Activated T-cell treated with anti-CD3 and anti-CD28 coated beads for 48 hours (primary cell): ENCODE data around the gene SPATA22.
"Not testable (repeated sequence)": the region's sequence is repeated elsewhere in the genome, so short reads cannot be mapped to it uniquely, and the experiment has no call there.

Source experiments
- DNase-seq: peaks from one replicate; pipeline ENCODE4 v3.0.0-alpha.2; 2020; ENCODE audit warnings: low read depth

Gene SPATA22

DNA sequence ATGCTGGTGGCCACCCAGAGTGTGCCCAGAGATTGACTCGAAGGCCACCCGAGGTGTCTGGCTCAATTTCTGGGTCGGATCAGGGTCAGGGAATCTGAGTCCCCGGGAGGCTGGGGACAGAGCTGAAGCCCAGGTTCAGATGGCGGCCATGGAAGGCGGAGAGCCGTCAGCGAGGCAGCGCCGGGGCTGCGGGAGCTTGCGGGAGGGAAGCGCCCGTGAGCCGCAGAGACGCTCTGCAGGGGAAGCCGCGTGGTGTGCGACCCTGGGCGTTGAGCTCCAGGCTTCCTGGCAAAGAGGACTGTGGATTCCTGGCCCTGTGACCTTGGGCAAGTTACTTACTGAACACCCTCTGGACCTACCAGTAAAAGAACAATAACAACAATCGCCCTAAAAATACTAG, 518 bp upstream of the SPATA22 start:
- DNase-seq: no peak

DNA sequence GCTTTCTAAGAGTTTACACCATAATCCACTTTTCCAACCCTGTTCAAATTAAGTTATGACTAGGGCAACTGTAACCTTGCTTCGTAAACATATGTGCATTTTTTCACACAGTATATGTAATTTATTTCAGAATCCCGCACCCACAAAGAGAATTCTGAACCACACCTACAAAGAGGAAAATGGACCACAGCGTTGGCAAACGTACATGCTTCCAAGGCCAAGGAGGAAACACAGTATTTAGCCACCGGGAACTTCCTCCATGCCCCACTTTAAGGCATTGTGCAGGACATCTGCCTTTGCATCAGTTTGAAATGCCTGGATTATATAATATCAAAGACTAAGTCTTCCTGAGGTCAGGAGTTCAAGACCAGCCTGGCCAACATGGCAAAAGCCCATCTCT, 2.1 kb downstream of the SPATA22 start:
- DNase-seq: no peak

DNA sequence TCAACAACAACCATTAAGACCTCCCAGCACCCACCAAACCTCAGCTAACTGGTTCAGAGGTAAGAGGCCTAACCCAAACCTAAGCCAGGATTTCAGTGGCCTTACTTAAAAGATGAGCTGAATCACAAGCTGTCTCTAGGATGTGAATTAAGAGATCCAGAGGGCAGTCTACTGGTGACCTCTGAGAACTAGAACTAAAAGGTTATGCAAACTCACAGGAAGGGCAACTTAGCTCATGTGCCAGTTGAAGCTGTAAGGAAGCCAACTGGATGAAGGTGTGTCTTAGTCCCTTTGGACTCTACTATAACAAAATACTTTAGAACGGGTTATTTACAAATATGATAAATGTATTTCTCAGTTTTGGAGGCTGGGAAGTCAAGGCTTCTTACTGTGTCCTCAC, 5.3 kb downstream of the SPATA22 start:
- not testable (repeated sequence) for DNase-seq

DNA sequence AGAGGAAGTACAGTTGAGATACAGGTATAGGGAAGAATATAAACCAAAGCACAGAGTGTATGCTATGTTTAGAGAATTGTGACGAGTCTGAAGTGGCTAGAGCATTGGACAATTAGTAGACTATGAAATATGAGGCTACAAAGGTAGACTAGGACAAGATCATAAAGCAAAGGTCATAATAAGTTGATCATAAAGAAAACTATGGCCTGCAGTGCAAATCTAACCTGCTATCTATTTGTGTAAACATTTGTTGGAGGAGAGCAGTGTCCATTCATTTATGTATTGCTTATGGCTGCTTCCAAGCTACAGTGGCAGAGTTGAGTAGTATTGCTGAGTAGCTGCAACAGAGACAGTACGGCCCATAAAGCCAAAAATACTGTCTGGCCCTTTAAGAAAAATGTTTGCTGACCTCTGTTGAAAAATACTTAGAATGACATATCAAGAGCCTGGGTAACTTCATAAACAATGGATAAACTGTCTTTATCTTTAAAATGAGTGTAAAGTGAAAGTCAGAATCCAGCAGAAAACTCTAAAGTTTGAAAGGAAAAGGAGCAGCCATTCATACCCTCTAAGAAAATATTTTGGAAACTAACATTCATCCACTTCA, 23.5 kb downstream of the SPATA22 start:
- no peak for DNase-seq

DNA sequence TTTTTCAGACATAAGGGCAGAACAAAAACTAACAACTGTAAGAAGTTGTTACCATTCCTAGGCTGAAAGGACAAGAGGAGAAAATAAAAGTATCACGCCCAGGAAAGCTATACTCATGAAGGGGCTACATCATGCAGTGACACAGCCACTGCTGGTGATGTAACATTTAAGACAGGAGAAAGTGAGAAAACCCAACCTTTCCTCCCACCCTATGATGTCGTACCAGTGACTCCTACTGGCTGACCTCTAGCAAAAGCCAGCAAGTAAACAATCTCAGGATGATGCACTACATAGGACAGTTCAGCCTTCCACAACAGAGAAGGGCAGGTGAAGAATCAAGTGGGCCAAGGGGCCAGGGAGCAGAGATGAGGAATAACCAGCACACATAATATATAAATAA, 24.0 kb downstream of the SPATA22 start:
- no peak for DNase-seq

DNA sequence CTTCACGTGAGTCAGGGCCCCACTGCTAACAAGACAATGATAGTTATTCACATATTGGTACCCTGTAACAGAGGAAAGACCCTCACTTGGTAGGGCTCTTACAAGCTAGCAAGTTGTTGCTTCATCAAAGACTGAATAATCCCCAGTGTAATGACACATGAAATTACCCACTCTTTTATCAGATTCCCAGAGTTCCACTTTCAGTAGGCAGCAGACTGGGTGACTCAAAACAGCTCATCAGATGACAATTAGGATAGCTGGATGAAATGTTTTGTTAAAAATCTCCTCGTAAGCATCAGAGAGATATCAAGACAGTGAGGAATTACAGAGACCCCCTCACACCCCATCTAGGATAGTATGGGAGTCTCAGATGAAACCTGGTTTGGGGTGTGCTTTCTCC, 31.2 kb downstream of the SPATA22 start:
- no peak for DNase-seq

DNA sequence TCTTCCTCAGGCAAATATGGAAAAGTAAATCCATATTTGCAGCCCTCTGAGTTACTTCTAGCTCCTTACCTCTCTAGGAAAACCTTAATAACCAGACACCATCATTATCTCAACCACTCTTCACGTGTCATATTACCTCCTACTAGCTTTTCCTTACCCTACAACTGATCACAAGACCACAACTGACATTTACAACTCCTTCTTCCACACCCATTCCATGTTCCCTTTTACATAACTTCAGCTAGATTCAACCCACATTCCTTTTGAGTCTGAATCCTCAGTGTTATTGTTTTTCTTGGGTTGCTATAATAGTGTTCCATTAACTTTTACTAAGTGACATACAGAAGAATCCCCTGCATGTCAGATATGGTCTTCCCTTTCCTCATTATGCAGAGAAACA, 33.3 kb downstream of the SPATA22 start:
- DNase-seq: no peak

DNA sequence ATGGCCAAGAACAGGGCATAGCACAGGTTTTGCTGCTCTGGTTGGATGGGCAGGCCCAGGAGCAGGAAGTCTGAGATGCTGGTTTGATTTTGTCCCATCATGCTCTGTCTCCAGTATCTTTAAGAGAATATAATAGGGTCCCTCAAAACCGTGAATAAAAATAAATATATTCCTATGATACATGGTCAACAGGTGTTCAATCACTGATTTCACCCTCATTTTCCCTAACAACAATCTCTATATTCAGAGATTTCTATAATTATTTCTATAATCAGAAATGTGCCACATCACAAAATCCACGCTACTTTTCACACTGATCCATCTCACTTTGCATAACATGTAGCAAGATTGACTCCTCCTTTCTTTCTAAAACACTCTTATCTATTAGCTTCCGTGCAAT, 37.9 kb downstream of the SPATA22 start, which contains the start of gene OR1E2:
OR1E2 (minus strand) TSS at position 101 of the 400 bp plus-strand sequence; CDS start at position 101, 0 bp downstream.
- no peak for DNase-seq

- DNase-seq: peak; percentile 2
These were observed 38.4 kb downstream of the SPATA22 start for GRCh38 chr17:3433215-3433614.

GRCh38 chr17:3418222-3418621, 53.4 kb downstream of the SPATA22 start:
- no peak for DNase-seq

DNA sequence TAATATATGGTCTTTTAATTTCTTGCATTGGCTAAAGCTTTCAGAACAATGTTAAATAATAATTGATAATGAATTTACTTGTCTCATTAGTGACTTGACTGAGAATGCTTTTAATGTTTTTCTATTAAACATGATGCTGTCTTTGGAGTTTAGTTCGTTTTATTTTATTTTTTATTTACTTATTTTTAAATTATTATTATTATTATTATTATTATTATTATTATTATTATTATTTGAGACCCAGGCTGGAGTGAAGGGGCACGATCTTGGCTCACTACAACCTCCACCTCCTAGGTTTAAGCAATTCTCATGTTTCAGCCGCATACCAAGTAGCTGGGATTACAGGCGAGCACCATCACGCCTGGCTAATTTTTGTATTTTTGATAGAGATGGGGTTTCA, 56.0 kb downstream of the SPATA22 start:
- no peak for DNase-seq

- not testable (repeated sequence) for DNase-seq
These were observed 59.4 kb downstream of the SPATA22 start for GRCh38 chr17:3412216-3412615.

GRCh38 chr17:3411070-3411469, 60.5 kb downstream of the SPATA22 start, which contains the start of gene OR3A3:
Gene OR3A3 (plus strand): TSS chr17:3411370.
- no peak for DNase-seq

GRCh38 chr17:3403856-3404255, 67.8 kb downstream of the SPATA22 start:
- not testable (repeated sequence) for DNase-seq

- DNase-seq: no peak
These were observed 69.8 kb downstream of the SPATA22 start for GRCh38 chr17:3401786-3402185.

- no peak for DNase-seq
These were observed 71.6 kb downstream of the SPATA22 start for GRCh38 chr17:3400055-3400454.

- no peak for DNase-seq
These were observed 73.3 kb downstream of the SPATA22 start, which contains the start of gene OR1E1 for GRCh38 chr17:3398310-3398709. Gene OR1E1 (minus strand): TSS chr17:3398410. CDS start chr17:3398410, 0 bp downstream.

GRCh38 chr17:3397801-3398200, 73.8 kb downstream of the SPATA22 start:
- DNase-seq: not testable (repeated sequence)
